Hematopoietic multipotent progenitor cell (in vitro differentiated cells): Measurements from ENCODE around the gene SIL1. TPM values are rescaled to one million over a fixed set of nuclear protein-coding genes. Genes with fewer than 3 reads are reported as not detected.
"Not testable (repeated sequence)": the region's sequence is repeated elsewhere in the genome, so short reads cannot be mapped to it uniquely, and the experiment has no call there.

ENCODE experiments used
- DNase-seq, 3 donors: peaks; one replicate each; pipeline ENCODE4 v3.0.0-alpha.2; 2011 to 2015; ENCODE audit warnings: low read depth in 2 of 3, low spot score in 2 of 3
- total RNA-seq: library from RNA; depleted of rRNA; stranded (reverse); fragments of >200 nt; gene quantifications from one replicate; pipeline ENCODE4 v1.2.3, GENCODE V29; 2012

SIL1 gene
- 105 TPM for total RNA-seq

DNA sequence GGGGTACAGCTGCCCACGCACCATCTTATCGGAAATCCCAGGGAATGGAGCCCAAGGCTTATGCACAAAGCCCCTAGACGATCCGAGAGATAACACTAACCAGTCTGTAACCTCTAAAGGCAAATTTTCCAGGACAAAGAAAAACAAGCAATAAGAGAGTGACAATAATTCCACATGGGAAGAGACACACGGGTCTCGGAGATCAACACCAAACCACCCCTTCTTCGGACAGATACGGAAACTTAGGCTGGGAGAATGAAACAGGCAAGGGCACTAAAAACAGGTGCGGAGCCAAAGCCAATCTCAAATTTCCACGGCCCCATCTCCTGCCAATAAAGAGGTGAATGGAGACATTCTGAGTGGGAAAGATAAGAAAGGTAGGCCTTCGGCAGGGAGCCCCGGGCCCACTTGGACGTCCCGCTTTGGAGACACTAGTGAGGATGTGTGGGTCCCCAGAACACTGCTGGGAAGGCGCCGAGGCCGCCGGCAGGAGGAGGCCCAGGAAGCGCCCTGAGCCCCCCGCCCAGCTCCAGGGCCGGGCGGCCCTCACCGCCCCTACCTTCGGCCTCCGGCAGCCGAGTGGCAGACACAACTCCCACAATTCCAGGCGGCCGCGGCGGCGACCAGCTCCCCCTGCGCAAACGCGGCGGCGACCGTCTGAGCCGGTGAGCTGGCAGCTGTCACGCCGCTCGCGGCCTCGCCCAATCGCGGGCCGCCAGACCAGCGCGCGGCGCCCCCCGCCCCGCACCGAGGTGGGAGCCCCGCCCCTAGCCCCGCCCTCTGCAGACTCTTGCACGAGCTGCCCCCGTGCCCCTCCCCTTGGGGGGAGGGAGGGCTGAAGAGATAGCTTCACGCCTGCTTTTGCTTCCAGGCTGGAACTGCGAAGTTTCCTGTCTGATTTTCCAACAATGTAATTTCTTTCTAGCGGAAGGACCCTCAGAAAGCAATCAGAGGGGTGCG lies at the start of gene SIL1:
Gene SIL1 (minus strand): TSS at position 659 of the 960 bp plus-strand sequence. CDS start 70,525 bp downstream, outside the sequence.
- DNase-seq: peak; percentile 88 to 97 (median 94)

DNA sequence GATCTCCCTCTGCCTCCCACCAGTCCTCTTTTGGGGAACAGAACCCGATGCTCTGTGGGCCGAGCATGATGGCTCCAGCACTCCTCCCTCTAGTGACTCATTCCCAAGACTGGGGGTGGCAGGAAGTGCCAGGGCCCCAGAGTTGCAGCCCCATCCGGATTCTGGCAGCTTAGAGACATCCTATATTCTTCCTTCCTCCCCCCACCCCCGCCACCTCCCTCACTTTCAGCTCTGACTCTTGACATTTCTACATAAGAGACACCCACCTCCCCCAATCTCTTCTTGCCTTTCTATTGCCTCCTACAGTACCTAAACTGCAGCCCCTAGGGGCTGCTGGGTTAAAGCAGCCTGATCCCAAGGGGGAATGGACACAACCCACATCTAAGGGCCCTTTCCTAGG lies 48.2 kb upstream of the SIL1 start:
- DNase-seq: peak in 2 of 3 donors; percentile 84 to 85

DNA sequence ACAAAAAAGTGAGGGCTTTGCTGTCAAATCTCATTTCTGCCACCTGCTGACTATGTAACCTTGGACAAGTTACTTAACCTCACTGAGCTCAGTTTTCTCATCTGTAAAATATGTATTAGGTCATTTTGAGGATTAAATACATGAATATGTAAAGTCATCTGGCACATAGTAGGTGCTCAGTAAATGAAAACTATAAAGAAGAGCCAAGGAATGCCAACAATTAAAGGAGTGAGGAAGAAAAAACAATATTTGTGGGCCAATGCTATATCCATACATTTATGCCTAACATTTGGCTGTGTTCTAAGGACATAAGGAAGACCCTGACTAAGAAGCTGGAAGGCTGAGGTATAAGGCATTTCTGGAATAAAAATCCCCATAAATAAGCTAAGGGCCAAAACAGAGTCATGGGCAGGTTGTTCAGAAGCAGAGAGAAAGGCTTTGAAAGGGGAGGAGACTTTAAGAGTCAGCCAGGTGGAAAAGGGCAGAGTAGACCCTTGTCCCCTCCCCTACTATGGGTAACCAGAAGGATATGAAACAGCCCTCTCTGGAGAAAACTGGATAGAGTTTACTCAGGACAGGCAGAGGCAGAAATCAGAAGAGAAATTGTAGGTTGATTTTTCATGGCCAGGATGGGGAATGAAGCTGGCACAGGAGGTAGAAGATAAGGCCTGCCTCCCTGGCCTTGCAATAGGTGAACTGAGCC lies 47.6 kb upstream of the SIL1 start:
- no peak for DNase-seq

DNA sequence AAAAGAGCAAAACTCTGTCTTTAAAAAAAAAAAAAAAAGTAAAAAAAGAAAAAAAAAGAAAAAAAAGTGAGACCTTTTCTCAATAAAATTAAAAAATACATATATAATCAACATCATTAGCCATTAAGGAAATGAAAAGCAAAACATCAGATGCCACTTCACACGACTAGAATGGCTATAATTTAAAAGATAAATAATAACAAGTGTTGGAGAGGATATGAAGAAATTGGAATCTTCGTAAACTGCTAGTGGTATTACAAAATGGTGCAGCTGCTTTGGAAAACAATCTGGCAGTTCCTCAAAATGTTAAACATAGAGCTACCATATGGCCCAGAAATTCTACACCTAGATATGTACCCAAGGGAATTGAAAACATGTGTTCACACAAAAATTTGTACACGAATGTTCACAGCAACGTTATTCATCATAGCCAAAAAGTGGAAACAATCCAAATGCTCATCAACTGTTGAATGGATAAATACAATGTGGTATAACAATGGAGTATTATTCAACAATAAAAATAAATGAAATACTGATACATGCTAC lies 45.3 kb upstream of the SIL1 start:
- DNase-seq: no peak

DNA sequence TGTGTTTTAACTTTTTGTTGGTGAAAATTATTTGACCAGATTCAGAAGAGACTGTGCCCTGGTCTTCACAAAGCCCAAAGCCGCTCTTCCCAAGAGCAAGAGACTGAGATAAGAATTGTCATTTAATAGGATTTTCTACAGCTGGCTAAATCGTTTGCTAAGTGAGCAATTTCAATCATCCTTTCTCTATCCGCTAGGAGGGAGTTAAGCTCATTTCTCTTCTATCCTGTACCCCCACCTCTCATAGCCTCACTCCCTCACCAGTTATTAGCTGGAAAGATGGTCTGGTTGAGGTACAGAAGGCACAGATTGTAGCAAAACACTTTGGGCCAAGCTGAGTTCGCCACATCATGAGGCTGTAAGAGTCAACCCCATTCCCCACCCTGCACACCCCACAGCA lies 43.0 kb upstream of the SIL1 start:
- no peak for DNase-seq

DNA sequence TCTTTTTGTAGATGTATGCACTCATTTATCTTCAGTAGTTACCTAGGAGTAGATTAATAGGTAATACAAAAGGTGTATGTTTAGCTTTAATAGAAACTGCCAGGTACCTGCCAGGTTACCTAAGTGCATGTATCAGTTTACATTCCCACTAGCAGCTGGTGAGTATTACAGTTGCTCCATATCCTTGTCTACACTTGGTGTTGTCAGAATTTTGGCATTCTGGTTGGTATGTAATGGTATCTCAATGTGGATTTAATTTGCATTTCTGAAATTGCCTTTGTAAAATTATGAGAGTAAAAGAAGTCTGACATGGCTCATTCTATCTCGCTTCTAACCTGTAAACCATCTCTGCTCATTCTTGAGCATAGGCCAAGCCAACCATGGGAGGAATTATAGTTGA lies 38.3 kb upstream of the SIL1 start:
- DNase-seq: no peak

DNA sequence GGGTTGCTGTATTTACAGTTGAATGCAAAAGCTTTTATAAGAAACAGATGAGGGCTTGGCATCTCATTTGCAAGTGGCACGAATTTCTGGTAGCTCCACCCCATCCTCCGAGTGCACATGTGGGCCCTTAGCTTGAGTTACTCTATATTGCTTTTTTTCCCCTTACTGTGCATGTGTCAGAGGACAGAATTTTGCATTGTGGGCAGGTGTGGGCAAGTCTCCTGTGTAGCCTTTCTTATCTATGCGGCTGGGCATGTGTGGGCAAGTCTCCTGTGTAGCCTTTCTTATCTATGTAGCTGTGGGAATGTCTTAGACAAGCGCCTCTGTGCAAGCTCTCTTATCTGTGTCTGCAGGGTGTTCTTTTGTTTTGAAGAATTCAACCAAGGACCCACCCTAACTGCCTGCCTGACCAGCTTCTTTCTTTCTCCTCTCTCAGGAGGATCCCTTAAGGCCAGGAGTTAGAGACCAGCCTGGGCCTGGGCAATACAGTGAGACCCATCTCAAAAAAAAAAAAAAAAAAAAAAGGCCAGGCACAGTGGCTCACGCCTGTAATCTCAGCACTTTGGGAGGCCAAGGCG lies 34.1 kb upstream of the SIL1 start:
- DNase-seq: peak in 2 of 3 donors; percentile 10 to 13

DNA sequence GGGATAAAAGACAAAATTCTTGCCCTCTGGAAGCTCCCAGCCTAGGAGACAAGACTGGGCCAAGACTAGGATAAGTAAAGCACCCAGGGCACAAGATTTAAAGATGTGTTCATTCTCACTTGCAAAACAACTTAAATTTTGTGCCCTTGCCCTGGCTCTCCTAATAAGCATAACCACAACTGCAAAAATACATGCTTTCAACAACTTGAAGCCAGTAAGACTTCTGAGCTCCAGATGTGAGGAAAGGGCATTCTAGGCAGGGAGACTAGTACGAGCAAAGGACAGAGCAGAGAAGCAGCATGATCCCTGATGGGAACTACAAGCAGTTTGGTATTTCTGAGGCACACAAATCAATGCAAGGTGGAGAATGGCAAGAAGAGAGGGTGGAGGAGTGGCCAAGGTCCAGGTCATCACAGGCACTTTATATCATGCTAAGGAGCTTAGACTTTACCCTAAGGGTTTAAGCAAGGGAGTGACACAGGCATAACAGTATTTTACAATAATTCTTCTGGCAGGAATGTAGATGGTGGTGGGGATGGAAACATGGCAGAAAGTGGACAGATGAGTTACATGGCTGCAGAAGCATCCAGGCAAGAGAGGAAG lies 30.1 kb upstream of the SIL1 start:
- no peak for DNase-seq

DNA sequence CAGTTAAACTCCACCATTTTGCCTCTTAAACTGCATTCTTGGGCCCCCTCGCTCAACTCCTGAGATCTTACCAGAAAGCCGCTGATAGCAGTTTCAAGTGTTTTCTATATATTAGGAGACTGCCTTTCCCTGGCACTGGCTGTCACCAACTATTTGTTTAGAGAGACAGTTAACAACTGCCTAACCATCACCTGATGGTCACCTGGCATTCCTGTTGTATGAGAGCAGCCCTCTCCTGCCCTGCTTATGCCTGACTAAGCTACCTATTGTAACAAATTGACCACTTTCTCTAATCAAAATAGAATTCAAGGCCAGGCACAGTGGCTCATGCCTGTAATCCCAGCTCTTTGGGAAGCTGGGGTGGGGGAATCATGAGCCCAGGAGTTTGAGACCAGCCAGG lies 28.0 kb upstream of the SIL1 start:
- no peak for DNase-seq

DNA sequence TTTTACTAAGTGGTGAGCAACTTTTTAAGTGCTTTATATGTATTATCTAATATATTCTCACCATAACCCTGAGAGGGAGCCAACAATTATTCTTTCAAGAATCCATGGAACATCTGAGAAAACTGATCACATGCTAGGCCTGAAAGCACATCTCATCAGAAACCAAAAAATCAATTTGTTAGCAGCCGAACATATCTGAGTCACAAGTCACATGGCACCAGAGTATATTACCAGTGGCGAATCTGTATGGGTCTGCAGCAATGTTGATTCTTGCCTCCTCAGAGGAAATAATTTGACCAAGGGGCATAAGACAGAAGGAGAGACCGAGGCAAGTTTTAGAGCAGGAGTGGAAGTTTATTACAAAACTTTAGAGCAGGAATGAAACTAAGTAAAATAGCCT lies 25.3 kb upstream of the SIL1 start:
- no peak for DNase-seq

DNA sequence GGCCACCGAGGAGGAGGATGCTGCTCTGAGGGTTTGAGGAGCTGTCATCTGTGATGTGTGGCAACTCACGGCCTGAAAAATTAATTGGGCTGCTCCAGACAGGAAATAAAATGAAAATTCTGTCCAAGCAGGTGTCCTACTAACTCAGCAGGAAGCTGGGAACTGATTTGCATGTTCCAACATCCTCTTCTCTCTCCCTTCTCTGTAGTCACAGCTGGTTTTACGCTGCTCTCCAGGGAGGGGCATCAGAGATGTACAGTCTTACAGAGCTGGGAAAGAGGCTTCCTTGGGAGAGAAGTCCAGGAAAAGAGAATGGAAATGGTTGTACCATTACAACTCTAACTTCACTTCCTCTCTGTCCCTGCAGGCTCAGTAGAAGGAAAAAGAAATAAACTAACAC lies 24.2 kb upstream of the SIL1 start:
- DNase-seq: no peak

DNA sequence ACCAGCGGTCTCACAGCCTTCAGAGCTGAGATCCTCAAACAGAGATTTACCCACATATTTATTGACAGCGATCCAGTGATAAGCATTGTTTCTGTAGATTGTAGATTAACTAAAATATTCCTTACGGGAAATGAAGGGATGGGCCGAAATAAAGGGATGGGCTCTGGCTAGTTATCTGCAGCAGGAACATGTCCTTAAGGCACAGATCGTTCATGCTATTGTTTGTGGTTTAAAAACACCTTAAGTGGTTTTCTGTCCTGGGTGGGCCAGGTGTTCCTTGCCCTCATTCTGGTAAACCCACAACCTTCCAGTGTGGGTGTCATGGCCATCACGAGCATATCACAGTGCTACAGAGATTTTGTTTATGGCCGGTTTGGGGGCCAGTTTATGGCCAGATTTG lies 19.9 kb upstream of the SIL1 start:
- not testable (repeated sequence) for DNase-seq

DNA sequence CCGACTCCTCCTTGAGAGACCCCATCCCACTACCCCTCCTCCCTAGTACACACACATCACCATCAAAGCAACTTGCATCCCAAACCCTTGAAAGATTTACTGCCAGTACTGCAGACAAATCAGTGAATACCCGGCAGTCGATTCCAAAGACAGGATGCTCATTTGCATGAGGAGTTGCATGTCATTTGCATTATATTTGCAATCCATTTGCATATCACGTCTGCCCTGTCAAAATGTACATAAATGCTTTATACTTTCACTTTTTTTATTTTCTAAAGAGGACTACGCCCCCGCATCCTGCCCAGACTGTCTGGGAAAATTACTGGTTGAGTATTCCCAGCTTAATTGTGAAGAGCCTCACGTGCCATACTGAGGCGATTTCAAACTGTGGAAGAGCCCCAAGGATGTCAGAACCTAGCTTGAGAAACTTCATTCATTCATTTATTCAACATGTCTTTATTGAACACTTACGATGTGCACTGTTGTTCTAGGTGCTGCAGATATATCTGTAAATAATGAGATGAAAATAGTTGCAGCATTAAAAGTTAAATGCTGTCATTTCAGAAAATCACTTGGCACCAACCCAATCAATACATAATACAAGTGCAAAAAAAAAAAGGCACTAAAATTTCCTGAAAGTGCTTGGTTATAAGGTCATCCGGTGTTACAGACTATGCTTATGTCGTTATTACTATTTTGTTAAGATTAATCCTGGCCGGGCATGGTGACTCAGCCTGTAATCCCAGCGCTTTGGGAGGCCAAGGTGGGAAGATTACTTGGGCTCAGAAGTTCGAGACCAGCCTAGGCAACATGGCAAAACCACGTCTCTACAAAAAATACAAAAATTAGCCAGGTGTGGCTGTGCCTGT lies 17.2 kb upstream of the SIL1 start:
- no peak for DNase-seq

DNA sequence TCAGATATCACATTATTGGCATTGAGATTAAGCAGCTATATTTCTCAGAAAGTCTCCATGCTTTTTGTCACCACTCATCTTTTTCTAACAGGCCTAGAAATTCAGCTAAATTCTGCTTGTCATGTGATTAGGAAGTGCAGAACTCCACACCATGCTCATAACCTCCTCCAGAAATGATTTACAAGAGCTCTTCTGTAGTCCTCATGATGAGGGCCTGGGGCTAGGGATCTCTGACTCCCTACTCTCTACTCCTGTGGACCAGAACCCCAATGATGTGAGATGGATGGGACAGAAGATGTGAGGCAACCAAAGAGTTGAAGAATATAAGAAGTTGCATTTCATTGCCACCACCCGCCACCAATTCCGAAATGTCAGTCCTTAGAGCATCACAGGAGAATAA lies 16.5 kb upstream of the SIL1 start:
- no peak for DNase-seq

DNA sequence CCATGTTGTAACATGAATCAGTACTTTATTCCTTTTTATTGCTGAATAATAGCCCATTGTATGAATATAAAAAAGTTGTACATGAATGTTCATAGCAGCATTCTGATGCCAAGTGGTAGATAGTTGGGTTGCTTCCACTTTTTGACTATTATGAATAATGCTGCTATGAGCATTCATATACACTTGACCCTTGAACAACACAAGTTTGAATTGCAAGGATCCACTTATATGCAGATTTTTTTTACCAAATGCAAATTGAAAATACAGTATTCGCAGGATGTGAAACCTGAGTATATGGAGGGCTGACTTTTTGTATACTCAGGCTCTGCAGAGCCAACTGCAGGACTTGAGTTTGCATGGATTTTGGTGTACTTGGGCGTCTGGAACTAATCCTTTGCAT lies 14.7 kb upstream of the SIL1 start:
- no peak for DNase-seq

DNA sequence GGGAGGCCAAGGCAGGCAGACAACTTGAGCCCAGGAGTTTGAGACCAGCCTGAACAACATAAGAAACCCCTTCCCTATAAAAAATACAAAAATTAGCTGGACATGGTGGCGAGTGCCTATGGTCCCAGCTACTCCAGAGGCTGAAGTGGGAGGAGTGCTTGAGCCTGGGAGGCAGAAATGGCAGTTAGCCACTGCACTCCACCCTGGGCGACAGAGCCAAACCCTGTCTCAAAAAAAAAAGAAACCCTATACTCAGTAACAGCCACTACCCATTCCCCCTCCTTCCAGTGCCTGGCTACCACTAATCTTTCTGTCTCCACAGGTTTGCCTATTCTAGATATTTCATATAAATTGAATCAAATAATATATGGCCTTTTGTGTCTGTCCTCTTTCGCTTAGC lies 14.3 kb upstream of the SIL1 start:
- no peak for DNase-seq

DNA sequence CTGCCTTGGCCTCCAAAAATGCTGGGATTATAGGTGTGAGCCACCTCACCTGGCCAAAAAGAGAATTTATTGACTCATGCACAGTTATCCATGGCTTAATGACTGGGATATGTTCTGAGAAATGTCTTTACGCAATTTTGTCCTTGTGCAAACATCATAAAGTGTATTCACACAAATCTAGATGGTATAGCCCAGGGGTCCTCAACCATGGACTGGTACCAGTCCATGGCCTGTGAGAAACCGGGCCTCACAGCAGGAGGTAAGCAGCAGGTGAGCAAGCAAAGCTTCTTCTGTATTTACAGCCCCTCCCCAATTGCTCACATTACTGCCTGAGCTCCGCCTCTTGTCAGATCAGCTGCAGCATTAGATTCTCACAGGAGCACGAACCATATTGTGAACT lies 12.4 kb upstream of the SIL1 start:
- no peak for DNase-seq

DNA sequence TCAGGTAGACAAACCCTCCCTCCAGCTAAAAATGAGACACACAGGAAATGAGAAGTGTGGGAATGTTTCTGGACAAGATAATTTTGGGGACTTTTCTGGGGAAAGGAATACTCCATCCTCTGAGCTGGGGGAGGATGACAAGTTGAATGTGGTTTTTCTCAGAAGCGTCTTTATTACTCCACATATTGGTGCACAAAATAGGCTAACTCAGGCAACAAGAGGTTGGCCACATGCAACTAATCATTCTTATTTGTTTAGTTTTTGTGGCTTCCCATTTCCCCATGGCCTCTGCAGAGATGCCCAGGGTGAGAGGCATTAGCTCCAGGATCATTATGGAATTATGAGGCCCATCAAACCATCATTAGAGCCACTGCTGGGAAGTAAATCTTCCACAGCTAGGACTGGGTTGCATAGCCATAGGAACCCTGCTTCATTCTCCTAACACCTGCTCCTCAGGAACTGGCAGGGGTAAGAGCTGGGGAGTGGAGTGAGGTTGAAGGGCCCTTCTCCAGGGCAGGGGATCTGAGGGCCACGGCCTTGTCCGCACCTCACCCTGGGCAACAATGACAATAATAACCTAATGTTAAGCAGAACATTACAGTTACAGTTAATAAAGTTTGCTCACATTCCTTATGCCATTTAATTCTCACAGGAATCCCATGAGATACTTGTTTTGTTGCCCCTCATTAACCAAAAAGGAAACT lies 9.3 kb upstream of the SIL1 start:
- no peak for DNase-seq

DNA sequence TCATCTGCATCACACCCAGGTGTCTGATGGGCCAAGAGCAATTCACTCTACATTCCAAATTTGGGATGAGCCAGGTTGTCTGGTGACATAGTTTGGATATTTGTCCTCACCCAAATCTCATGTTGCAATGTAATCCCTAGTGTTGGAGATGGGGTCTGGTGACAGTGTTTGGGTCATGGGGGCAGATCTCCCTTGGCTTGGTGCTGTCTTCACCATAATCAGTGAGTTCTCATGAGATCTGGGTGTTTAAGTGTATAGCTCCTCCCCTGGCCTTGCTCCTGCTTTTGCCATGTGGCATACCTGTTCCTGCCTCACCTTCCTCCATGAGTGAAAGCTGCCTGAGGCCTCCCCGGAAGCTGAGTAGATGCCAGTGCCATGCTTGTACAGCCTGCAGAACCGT lies 7.4 kb upstream of the SIL1 start:
- DNase-seq: no peak
